WTC11 (cell line): Measurements from ENCODE around the gene SLC29A3. TPM values are rescaled to one million over a fixed set of nuclear protein-coding genes. Genes with fewer than 3 reads are reported as not detected.

Experiments
- ATAC-seq: fragments of 200-7000 bp; cut with Tn5 transposase; 2 replicates; pipeline ENCODE4 v1.10.0; 2021; ENCODE audit warnings: mild to moderate bottlenecking, moderate library complexity
- CTCF ChIA-PET: fragments of 300-600 bp; sonication (Branson Sonifier 250); formaldehyde crosslinking; loops from one replicate; lab custom pipeline; 2021; ENCODE audit warnings: antibody characterized with exemption; lab: Charles Lee
- POLR2A ChIA-PET: fragments of 350-600 bp; sonication (Branson Sonifier 250); formaldehyde crosslinking; loops from one replicate; lab custom pipeline; 2021; ENCODE audit warnings: antibody characterized with exemption; lab: Charles Lee
- DNase-seq: peaks from one replicate; pipeline ENCODE4 v3.0.0; 2021; ENCODE audit warnings: low spot score
- H3K27ac Mint-ChIP-seq: 2 replicates; pipeline ENCODE4 v1.8.0; 2021; ENCODE audit warnings: mixed read lengths
- H3K27me3 Mint-ChIP-seq: 2 replicates; pipeline ENCODE4 v1.8.0; 2021; ENCODE audit warnings: low read depth, mild to moderate bottlenecking, moderate library complexity, mixed read lengths
- H3K36me3 Mint-ChIP-seq: 2 replicates; pipeline ENCODE4 v1.8.0; 2021; ENCODE audit warnings: mixed read lengths
- H3K4me1 Mint-ChIP-seq: 2 replicates; pipeline ENCODE4 v1.8.0; 2022; ENCODE audit warnings: mixed read lengths
- H3K4me3 Mint-ChIP-seq: 2 replicates; pipeline ENCODE4 v1.8.0; 2021; ENCODE audit warnings: mild to moderate bottlenecking, moderate library complexity, mixed read lengths
- H3K9me3 Mint-ChIP-seq: 2 replicates; pipeline ENCODE4 v1.8.0; 2021; ENCODE audit warnings: mixed read lengths
- CREM ChIP-seq: sonication (generic); formaldehyde crosslinking; IDR thresholded peaks from 2 replicates; pipeline ENCODE4 v1.8.1; 2022; ENCODE audit warnings: mild to moderate bottlenecking, missing genetic modification reagents, moderate library complexity
- GRHL2 ChIP-seq: fragments of 250-450 bp; sonication (Bioruptor Pico); IDR thresholded peaks from 2 replicates; pipeline ENCODE4 v1.8.0; 2022; ENCODE audit warnings: mild to moderate bottlenecking, moderate library complexity; ENCODE audit not compliant: insufficient replicate concordance, severe bottlenecking
- GTF2I ChIP-seq: fragments of 250-450 bp; sonication (Bioruptor Pico); conservative IDR thresholded peaks from 2 replicates; pipeline ENCODE4 v1.4.0; 2021; ENCODE audit warnings: mild to moderate bottlenecking
- HMGA2 ChIP-seq: fragments of 250-450 bp; sonication (Bioruptor Pico); IDR thresholded peaks from 2 replicates; pipeline ENCODE4 v1.4.0; 2021; ENCODE audit warnings: mild to moderate bottlenecking, moderate library complexity
- IRF2 ChIP-seq: sonication (generic); formaldehyde crosslinking; IDR thresholded peaks from 2 replicates; pipeline ENCODE4 v1.8.0; 2022; ENCODE audit warnings: low read depth, missing genetic modification reagents, borderline replicate concordance
- MXD4 ChIP-seq: fragments of 250-450 bp; sonication (Bioruptor Pico); IDR thresholded peaks from 2 replicates; pipeline ENCODE4 v1.8.0; 2021; ENCODE audit warnings: mild to moderate bottlenecking, moderate library complexity, borderline replicate concordance
- MYBL2 ChIP-seq: sonication (generic); formaldehyde crosslinking; IDR thresholded peaks from 2 replicates; pipeline ENCODE4 v1.8.1; 2023; ENCODE audit warnings: mild to moderate bottlenecking, moderate library complexity, missing genetic modification reagents
- NFYB ChIP-seq: sonication (generic); formaldehyde crosslinking; conservative IDR thresholded peaks from 2 replicates; pipeline ENCODE4 v1.8.0; 2022; ENCODE audit warnings: low read depth, missing genetic modification reagents
- OVOL2 ChIP-seq: fragments of 250-450 bp; sonication (Bioruptor Pico); IDR thresholded peaks from 2 replicates; pipeline ENCODE4 v1.9.0; 2021; ENCODE audit warnings: mild to moderate bottlenecking, borderline replicate concordance
- RELA ChIP-seq: sonication (generic); formaldehyde crosslinking; IDR thresholded peaks from 2 replicates; pipeline ENCODE4 v1.8.1; 2022; ENCODE audit warnings: missing genetic modification reagents, mild to moderate bottlenecking, borderline replicate concordance
- SOX15 ChIP-seq: fragments of 250-450 bp; sonication (Bioruptor Pico); IDR thresholded peaks from 2 replicates; pipeline ENCODE4 v1.9.0; 2021; ENCODE audit warnings: mild to moderate bottlenecking
- SP1 ChIP-seq: sonication (generic); formaldehyde crosslinking; conservative IDR thresholded peaks from 2 replicates; pipeline ENCODE4 v1.8.1; 2022; ENCODE audit warnings: missing genetic modification reagents
- TEAD1 ChIP-seq: sonication (generic); formaldehyde crosslinking; IDR thresholded peaks from 2 replicates; pipeline ENCODE4 v1.8.0; 2022; ENCODE audit warnings: mild to moderate bottlenecking, missing genetic modification reagents
- TEAD4 ChIP-seq: sonication (generic); formaldehyde crosslinking; IDR thresholded peaks from 2 replicates; pipeline ENCODE4 v1.8.0; 2022; ENCODE audit warnings: mild to moderate bottlenecking, missing genetic modification reagents
- ZNF121 ChIP-seq: sonication (generic); formaldehyde crosslinking; IDR thresholded peaks from 2 replicates; pipeline ENCODE4 v1.8.0; 2023; ENCODE audit warnings: missing genetic modification reagents
- ZNF423 ChIP-seq: fragments of 250-450 bp; sonication (Bioruptor Pico); IDR thresholded peaks from 2 replicates; pipeline ENCODE4 v2.1.2; 2022; ENCODE audit warnings: mild to moderate bottlenecking, moderate library complexity
- total RNA-seq: library from RNA; stranded (reverse); gene quantifications from 3 replicates; pipeline ENCODE4 v1.2.3, GENCODE V29; 2021
- TF ChIP-seq, protein P1 (sequence below): fragments of 250-450 bp; sonication (Bioruptor Pico); IDR thresholded peaks from 2 replicates; pipeline ENCODE4 v1.8.0; 2021; ENCODE audit warnings: mild to moderate bottlenecking
- TF ChIP-seq, protein P2 (sequence below): sonication (generic); formaldehyde crosslinking; IDR thresholded peaks from 2 replicates; pipeline ENCODE4 v1.8.1; 2023; ENCODE audit warnings: mild to moderate bottlenecking, missing genetic modification reagents, moderate library complexity
- TF ChIP-seq, protein P3 (sequence below): fragments of 200-600 bp; IDR thresholded peaks from 2 replicates; pipeline ENCODE4 v1.8.0; 2022; ENCODE audit warnings: antibody characterized with exemption
- TF ChIP-seq, protein P4 (sequence below): sonication (generic); formaldehyde crosslinking; IDR thresholded peaks from 2 replicates; pipeline ENCODE4 v1.8.0; 2022; ENCODE audit warnings: mild to moderate bottlenecking, missing genetic modification reagents
- TF ChIP-seq, protein P5 (sequence below): fragments of 250-450 bp; sonication (Bioruptor Pico); IDR thresholded peaks from 2 replicates; pipeline ENCODE4 v1.9.0; 2021; ENCODE audit warnings: mild to moderate bottlenecking
- TF ChIP-seq, protein P6 (sequence below): fragments of 250-450 bp; sonication (Bioruptor Pico); conservative IDR thresholded peaks from 2 replicates; pipeline ENCODE4 v1.9.0; 2021; ENCODE audit warnings: mild to moderate bottlenecking

SLC29A3 gene
- total RNA-seq, 1 experiment from 2014 or later = 9.2 TPM

DNA sequence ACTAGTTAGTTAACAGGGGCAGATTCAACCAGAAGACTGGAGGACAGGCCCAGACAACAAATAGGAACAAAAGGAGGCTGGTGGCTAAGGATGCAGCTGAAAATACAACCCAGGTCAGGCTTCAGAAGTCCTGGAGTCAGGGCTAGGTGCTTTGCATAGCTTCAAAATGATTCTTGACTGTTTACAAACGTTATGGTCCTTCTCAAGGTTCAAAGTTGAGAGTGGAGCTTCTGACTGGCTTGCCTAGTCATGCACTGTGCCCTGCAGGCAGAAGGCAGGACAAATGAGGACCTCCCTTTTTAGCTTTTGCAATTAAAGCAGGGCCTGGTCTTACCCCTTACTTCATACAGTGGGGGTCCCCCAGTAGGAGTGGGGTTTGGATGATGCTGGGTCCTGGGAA, 73.2 kb downstream of the SLC29A3 start:
- TF ChIP-seq, protein P1, sequence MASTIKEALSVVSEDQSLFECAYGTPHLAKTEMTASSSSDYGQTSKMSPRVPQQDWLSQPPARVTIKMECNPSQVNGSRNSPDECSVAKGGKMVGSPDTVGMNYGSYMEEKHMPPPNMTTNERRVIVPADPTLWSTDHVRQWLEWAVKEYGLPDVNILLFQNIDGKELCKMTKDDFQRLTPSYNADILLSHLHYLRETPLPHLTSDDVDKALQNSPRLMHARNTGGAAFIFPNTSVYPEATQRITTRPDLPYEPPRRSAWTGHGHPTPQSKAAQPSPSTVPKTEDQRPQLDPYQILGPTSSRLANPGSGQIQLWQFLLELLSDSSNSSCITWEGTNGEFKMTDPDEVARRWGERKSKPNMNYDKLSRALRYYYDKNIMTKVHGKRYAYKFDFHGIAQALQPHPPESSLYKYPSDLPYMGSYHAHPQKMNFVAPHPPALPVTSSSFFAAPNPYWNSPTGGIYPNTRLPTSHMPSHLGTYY (CRISPR knock-in tag) = no peak
- TF ChIP-seq ZNF121 (CRISPR knock-in tag) = no peak
- no peak for TF ChIP-seq OVOL2 (CRISPR knock-in tag)
- TF ChIP-seq, protein P2, sequence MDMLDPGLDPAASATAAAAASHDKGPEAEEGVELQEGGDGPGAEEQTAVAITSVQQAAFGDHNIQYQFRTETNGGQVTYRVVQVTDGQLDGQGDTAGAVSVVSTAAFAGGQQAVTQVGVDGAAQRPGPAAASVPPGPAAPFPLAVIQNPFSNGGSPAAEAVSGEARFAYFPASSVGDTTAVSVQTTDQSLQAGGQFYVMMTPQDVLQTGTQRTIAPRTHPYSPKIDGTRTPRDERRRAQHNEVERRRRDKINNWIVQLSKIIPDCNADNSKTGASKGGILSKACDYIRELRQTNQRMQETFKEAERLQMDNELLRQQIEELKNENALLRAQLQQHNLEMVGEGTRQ (CRISPR knock-in tag) = no peak
- TF ChIP-seq, protein P3, sequence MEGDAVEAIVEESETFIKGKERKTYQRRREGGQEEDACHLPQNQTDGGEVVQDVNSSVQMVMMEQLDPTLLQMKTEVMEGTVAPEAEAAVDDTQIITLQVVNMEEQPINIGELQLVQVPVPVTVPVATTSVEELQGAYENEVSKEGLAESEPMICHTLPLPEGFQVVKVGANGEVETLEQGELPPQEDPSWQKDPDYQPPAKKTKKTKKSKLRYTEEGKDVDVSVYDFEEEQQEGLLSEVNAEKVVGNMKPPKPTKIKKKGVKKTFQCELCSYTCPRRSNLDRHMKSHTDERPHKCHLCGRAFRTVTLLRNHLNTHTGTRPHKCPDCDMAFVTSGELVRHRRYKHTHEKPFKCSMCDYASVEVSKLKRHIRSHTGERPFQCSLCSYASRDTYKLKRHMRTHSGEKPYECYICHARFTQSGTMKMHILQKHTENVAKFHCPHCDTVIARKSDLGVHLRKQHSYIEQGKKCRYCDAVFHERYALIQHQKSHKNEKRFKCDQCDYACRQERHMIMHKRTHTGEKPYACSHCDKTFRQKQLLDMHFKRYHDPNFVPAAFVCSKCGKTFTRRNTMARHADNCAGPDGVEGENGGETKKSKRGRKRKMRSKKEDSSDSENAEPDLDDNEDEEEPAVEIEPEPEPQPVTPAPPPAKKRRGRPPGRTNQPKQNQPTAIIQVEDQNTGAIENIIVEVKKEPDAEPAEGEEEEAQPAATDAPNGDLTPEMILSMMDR = no peak
- TF ChIP-seq SP1 (CRISPR knock-in tag) = no peak
- no peak for TF ChIP-seq TEAD4 (CRISPR knock-in tag)
- no peak for TF ChIP-seq NFYB (CRISPR knock-in tag)
- TF ChIP-seq TEAD1 = no peak
- no peak for TF ChIP-seq RELA (CRISPR knock-in tag)
- TF ChIP-seq, protein P4, sequence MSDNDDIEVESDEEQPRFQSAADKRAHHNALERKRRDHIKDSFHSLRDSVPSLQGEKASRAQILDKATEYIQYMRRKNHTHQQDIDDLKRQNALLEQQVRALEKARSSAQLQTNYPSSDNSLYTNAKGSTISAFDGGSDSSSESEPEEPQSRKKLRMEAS (CRISPR knock-in tag) = no peak
- no peak for TF ChIP-seq ZNF423 (CRISPR knock-in tag)
- no peak for TF ChIP-seq GRHL2
- TF ChIP-seq MYBL2 (CRISPR knock-in tag) = no peak
- no peak for TF ChIP-seq HMGA2
- TF ChIP-seq IRF2 = no peak
- ChIA-PET POLR2A (no interaction called here), CTCF (interaction anchor here (0.6 to 8.8 kb wide), 4 partner anchors 75 to 316 kb away, joined by 5 to 120 read pairs (median 6); partner anchors contain the start of gene SLC29A3)
- H3K27ac Mint-ChIP-seq = no peak overlapping the region
- no peaks in the 10 kb centered on the region for H3K9me3 Mint-ChIP-seq
- ATAC-seq = no peak
- no peaks in the 10 kb centered on the region for H3K36me3 Mint-ChIP-seq
- DNase-seq = no peak
- peaks cover 7% of the 10 kb centered on the region; the same call in 1 of the 2 replicates for H3K4me1 Mint-ChIP-seq
- peaks cover 27% of the 10 kb centered on the region for H3K27me3 Mint-ChIP-seq
- no peak overlapping the region for H3K4me3 Mint-ChIP-seq

DNA sequence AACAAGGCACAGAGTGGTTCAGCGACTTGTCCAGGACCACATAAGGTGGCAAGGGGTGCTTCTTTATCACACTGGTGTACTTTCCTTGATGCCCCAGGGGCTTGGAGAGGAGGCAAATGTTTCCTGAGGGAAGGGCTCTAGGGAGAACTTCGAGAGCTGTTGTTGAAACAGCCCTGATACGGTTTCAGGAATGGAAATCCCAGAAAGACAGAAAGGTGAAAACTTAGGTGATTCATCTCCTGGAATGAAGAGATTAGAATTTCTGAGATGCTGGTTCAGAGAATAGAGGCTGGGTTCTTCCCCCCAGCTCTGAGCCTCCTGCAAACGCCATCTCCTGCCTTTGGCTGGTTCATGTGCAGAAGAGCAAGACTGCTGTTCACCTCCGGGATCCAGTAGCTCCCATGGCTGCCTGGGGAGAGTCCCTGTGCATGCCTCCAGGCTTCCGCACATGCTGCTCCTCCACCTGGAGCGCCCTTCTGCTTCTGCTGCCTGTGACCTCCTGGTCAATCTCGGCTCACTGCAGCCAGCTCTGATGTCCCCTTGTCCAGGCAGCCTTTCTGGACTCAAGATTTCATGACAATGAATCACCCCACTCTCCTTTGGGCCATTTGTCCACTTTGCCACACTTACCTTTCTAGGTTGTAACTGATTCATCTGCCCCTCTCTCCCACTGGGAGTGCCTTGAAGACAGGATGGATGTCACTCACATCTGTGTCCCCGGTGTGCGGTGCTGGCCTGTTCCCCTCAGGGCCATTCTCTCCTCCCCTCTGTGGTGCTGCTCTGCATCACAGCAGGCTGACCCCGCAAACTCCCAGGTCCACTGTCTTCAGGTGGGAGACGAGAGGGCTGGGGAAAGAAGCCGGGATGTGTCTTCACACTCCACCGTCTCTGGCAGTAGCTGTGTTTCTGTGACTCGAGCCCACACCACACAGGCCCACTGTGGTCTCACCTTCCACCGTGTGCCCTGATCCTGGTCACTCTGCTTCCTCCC, 74.0 kb downstream of the SLC29A3 start:
- no peaks in the 10 kb centered on the region for H3K36me3 Mint-ChIP-seq
- POLR2A ChIA-PET = no interaction called here
- peaks cover 9% of the 10 kb centered on the region for H3K4me1 Mint-ChIP-seq
- no peak overlapping the region for H3K27ac Mint-ChIP-seq
- no peak overlapping the region for H3K4me3 Mint-ChIP-seq
- CTCF ChIA-PET = interaction anchor here (0.6 to 8.8 kb wide), 5 partner anchors 9 to 315 kb away, joined by 3 to 120 read pairs (median 5); partner anchors contain the start of gene SLC29A3
- ATAC-seq (no peak), DNase-seq (no peak)
- H3K9me3 Mint-ChIP-seq = no peaks in the 10 kb centered on the region
- TF ChIP-seq, protein P5, sequence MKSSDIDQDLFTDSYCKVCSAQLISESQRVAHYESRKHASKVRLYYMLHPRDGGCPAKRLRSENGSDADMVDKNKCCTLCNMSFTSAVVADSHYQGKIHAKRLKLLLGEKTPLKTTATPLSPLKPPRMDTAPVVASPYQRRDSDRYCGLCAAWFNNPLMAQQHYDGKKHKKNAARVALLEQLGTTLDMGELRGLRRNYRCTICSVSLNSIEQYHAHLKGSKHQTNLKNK (CRISPR knock-in tag) = no peak
- TF ChIP-seq SOX15 (CRISPR knock-in tag) = no peak
- no peak for TF ChIP-seq CREM
- no peak for TF ChIP-seq GRHL2
- TF ChIP-seq MXD4 (CRISPR knock-in tag) = no peak
- TF ChIP-seq, protein P6, sequence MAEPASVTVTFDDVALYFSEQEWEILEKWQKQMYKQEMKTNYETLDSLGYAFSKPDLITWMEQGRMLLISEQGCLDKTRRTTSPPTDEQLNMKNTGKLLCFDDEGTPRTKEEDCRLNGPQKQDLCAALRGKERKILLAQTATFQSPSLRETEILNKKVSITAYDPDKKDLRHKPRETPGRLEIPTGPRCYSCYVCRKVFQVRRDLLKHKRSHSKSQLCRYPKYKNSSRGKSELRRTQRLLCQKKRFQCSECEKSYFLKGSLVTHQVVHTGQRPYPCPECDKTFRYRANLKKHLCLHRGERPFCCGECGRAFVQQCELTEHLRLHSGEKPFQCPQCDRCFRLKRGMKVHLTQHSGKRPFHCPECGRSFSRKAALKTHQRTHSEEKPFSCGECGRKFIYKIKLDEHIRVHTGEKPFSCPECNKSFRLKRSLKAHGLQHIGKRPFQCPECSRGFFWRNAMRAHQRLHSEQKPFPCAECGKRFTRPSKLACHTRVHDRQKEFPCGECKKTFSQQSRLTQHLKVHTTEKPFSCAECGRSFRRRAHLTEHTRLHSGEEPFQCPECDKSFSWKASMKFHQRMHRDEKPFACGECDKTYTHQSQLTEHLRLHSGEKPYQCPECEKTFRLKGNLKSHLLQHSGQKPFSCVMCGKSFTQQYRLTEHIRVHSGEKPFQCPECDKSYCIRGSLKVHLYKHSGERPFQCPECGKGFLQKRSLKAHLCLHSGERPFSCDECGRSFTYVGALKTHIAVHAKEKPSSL = no peak
- TF ChIP-seq GTF2I (CRISPR knock-in tag) = no peak
- peaks cover 35% of the 10 kb centered on the region for H3K27me3 Mint-ChIP-seq
